GM21526 (cell line): Measurements from ENCODE around the gene PSD4.

Source experiments
- ATAC-seq: cut with Tn5 transposase; IDR thresholded peaks from one replicate; pipeline ENCODE4 v1.9.1; 2021; ENCODE audit warnings: moderate library complexity; ENCODE audit not compliant: unreplicated experiment, low FRiP score

Gene PSD4

DNA sequence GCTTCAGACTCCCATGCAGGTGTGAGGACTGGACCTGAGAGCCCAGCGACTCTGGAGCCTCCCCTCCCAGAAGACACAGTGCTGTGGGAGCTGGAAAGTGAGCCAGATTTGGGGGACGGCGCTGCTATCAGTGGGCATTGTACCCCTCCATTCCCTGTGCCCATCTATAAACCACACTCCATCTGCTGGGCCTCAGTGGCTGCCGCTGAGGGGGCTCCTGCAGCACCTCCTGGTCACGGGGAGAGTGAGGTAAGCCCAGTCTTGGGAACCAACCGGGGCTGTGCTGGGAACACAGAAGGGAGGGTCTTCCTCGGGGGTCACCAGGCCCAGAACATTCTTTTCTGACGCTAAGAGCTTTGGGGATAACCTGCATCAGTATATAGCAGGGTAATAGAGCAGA, 9.5 kb downstream of the PSD4 start:
- no peak for ATAC-seq

DNA sequence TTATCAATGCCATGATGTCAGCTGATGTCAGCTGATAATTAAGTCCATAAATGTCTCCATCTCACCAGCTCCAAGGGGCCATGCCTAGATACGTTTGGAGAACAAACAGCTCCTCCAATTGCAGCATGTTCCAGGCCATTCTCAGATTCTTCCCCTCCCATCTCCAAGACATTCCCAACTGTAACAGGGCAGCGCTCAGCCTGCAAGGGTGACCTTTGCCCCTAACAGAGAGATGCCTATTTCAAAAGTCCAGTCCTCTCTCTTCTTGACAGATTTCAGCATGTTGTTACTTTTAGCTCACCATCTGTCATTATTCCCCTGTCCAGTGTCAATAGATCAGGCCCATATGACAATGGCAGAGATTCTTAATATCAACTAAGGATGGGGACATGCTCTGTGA, 9.9 kb downstream of the PSD4 start:
- ATAC-seq = no peak

GRCh38 chr2:113184531-113185230, 10.9 kb downstream of the PSD4 start:
- ATAC-seq = no peak

- no peak for ATAC-seq
Observed at GRCh38 chr2:113185664-113186432, 12.1 kb downstream of the PSD4 start.

GRCh38 chr2:113186433-113186796, 12.6 kb downstream of the PSD4 start:
- ATAC-seq = no peak

DNA sequence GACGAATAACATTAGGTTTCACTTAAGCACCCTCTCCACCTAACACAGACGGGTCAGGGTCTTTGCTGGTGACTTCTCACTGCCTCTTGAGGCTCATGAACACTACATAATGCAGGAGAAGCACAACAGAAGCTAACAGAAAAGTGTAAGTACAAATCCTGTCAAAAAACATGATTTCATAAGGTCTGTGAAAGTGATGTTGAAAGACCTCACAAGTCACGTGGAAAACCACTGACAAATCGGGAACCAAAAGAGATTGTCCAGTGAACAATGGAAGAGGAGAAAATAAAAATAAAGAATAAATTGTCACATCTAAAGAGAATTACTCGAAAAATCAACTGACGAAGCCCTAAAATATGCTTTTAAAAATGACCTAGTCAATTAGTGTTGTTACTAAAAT, 14.0 kb downstream of the PSD4 start:
- no peak for ATAC-seq

DNA sequence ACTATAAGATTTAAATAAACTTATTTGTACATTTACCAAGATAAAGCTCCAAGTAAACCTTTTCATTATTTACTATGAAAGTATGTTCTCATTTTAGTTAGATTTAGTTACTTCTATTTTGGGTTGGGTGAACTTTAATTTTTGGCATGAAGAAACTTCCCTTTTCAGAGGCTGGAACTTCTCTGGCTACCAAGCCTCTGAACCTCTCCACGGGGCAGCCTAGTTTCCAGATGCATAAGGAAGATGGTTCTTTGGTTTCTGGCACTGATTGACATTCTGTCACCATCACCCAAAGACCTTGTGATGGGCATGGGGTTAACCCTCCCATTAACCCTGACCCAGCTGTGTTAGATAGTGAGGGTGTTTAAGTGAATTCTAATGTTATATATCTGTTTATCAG, 17.1 kb downstream of the PSD4 start:
- ATAC-seq = no peak

GRCh38 chr2:113192459-113193100, 18.8 kb downstream of the PSD4 start:
- no peak for ATAC-seq

GRCh38 chr2:113195923-113196501, 22.2 kb downstream of the PSD4 start:
- no peak for ATAC-seq

GRCh38 chr2:113196839-113197238, 23.1 kb downstream of the PSD4 start:
- ATAC-seq = no peak

GRCh38 chr2:113197347-113198047, 23.7 kb downstream of the PSD4 start:
- ATAC-seq = no peak

DNA sequence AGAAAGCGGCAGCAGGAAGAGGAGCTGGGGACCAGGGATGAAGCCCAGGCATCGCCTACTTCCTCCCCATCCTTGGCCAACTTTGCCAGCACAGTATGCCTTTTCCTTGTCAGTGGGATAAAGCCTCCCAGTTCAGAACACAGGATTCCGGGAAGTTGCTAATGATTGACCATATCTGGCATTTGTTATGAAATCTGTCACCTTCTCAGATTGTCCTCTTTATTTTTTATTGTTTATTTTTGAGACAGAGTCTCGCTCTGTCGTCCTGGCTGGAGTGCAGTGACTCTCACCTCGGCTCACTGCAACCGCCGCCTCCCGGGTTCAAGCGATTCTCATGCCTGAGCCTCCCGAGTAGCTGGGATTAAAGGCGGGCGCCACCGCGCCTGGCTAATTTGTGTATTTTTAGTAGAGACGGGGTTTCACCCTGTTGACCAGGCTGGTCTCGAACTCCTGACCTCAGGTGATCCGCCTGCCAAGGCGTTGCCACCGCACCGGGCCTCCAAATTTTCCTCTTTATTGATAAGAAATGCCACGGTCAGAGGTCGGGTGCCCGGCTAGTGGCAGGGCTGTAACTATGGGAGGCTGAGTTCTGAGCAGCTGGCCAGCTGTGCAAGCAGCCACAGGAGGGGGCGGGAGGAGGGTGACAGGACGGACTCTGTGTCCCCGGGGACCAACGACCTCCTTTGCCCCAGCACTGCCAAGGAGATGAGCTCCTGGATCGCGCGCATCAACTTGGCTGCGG, 24.4 kb downstream of the PSD4 start:
- ATAC-seq = no peak

DNA sequence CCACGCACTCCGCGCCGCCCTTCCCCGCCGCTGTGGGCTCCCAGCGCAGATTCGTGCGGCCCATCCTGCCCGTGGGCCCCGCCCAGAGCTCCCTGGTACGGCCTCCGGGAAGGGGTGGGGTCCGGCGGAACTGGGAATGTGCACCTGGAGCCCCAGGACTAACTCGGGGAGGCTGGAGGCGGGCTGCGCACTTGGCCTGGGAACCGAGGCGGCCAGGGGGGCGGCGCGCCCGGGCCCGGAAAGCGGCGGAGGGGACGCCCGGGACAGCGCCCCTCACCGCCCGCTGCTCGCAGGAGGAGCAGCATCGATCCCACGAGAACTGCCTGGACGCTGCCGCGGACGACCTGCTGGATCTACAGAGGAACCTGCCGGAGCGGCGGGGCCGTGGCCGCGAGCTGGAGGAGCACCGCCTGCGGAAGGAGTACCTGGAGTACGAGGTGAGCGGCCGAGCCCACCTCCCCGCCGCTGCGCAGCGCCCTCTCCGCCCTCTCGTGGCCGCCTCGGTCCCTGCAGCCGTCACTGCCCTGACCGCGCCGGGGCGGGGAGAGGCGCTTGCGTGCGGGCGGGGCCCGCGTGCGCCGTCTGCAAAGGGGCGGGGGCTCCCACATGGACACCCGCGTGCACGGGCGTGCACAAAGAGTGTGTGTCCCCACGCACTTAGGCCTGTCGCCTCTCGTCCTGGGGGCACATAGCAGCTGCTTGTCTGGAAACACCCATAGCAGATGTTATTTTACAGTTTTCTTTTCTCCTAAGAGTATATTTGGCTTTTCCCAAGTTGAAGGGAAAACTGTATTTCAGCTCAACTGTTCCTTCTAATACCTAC, 25.2 kb downstream of the PSD4 start:
- ATAC-seq = peak; percentile 64

DNA sequence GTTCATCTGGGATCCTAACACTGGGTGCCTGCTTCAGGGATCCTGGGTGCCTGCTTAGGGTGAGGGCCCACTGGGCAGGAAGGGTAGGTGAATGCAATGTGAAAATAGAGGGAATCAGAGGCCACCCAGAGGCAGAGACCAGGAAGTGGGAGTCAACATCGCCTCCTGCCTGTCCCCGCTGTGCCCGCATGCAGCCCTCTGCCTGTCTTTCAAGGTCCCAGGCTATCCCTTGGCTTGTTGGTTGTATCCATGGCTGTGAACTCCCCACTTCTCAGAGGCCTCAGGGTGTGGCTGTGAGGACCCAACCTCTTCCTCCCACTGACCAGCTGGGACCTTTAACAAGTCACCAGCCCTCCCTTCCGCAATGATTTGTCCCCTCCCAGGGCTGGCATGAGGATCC, 26.5 kb downstream of the PSD4 start:
- no peak for ATAC-seq

DNA sequence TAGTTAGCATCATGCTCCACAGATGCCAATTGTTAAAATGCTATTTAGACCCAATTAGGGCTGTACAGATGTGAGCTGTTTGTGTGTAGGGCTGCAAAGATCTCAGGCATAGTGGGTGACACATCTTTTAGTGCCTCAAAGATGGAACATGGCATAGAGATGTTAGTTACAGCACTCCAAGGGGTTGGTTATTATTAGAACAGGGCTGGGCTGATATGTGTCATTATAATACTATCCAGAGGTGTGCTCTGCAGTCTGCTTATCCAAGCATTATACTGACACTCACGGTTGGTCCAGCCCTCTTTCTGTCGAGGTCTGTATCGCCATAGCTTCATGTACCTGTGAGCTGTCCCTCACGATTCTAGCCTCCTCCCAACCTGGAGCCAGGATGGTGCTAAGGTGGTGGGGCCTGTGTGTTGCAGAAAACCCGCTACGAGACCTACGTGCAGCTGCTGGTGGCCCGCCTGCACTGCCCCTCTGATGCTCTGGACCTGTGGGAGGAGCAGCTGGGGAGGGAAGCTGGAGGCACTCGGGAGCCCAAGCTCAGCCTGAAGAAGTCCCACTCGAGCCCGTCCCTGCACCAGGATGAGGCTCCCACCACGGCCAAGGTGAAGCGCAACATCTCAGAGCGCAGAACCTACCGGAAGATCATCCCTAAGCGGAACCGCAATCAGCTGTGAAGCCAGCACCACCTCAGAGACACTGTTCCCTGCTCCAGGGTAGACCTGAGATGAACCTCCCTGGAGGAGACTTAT, 27.1 kb downstream of the PSD4 start:
- ATAC-seq = no peak

DNA sequence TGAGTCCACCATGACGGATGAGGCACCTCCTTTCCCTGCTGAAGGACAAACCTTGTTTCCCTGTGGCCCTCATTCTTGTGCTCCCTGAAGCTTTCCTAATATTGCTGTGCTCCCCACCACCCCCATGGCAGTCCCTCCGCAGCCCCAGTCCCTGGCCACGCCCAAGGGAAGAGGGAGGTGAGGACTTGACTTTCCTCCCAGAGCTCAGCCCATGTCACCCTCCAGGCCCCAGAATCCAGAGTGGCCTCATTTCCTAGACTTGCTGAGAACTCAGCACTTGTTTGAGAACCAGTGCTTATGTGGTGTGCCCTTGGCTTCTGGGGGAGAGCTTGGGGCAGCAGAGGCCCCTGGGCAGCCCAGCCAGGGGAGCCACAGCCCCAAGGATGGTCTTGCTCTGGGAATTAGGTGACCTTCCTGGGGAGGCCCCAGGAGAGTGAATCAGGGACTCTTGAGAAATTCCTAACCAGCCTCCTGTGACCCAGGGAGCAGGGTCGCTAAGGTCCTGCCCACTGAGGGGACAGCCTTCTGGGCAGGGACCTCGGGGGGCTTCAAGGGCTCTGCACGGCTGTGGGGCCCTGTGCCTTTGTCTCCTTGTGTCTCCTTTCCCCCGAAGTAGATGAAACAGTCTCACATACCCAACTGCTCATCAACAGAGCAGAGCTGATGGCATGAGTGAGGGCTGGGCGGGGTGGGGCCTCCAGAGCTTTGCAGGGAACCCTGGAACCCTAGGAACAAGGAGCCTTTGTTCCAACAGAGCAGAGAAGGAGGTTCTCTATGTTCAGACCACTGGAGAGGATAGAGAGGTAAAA, 27.9 kb downstream of the PSD4 start:
- no peak for ATAC-seq

- no peak for ATAC-seq
Observed at GRCh38 chr2:113202305-113203216, 28.8 kb downstream of the PSD4 start.
